T-cell (primary cell): ENCODE data around the gene OR4D1. TPM values are rescaled to one million over a fixed set of nuclear protein-coding genes. Genes with fewer than 3 reads are reported as not detected.
A peak's percentile ranks its signal among the peaks of the same experiment; 100 is the strongest.
"Not testable (repeated sequence)": the region's sequence is repeated elsewhere in the genome, so short reads cannot be mapped to it uniquely, and the experiment has no call there.

Source experiments
- ATAC-seq, 4 experiments: fragments of 200-7000 bp in 3 of 4; fragments of 150-1000 bp in 1 of 4; cut with Tn5 transposase; replicated peaks in 1 of 4; 1 replicate in 3 of 4; 2 replicates in 1 of 4; pipeline ENCODE4 v1.10.0; 2021; ENCODE audit warnings: moderate library complexity in 3 of 4, mild to moderate bottlenecking in 2 of 4, moderate number of reproducible peaks in 1 of 4
- CTCF ChIA-PET, 2 donors: fragments of 300-600 bp; sonication (Branson Sonifier 250); formaldehyde crosslinking; loops; one replicate each; lab custom pipeline; 2022; ENCODE audit warnings: antibody characterized with exemption in 2 of 2; lab: Charles Lee
- POLR2A ChIA-PET, 2 donors: fragments of 300-600 bp; sonication (Branson Sonifier 250); formaldehyde crosslinking; loops; one replicate each; lab custom pipeline; 2022; ENCODE audit warnings: antibody characterized with exemption in 2 of 2; lab: Charles Lee
- DNase-seq, 35 experiments: peaks; one replicate each; pipeline versions ENCODE4 v3.0.0 to v3.0.0-alpha.2; 2013 to 2023
- H3K27ac ChIP-seq: one replicate; pipeline ENCODE4 v1.5.1; 2013; ENCODE audit warnings: low read length
- H3K27me3 ChIP-seq, 2 experiments: replicated peaks in 1 of 2; 1 replicate in 1 of 2; 2 replicates in 1 of 2; pipeline versions ENCODE4 v1.6.1 to v1.7.0; 2013; ENCODE audit warnings: low read length in 1 of 2, mixed read lengths in 1 of 2; ENCODE audit not compliant: control insufficient read depth in 2 of 2, insufficient read depth in 2 of 2; ENCODE audit errors: extremely low read depth in 1 of 2
- H3K36me3 ChIP-seq, 2 donors: 1 replicate in 1 of 2; 2 replicates in 1 of 2; pipeline versions ENCODE4 v1.6.1 to v1.7.0; 2013; ENCODE audit warnings: low read length in 1 of 2; ENCODE audit not compliant: control insufficient read depth in 2 of 2, insufficient read depth in 1 of 2; ENCODE audit errors: extremely low read depth in 1 of 2
- H3K4me1 ChIP-seq, 2 experiments: 1 replicate in 1 of 2; 2 replicates in 1 of 2; pipeline versions ENCODE4 v1.6.1 to v1.7.0; 2013; ENCODE audit warnings: low read length in 2 of 2, mixed read lengths in 1 of 2; ENCODE audit not compliant: insufficient read depth in 2 of 2, control insufficient read depth in 1 of 2; ENCODE audit errors: extremely low read depth in 1 of 2
- H3K4me3 ChIP-seq, 2 donors: 1 replicate in 1 of 2; 2 replicates in 1 of 2; pipeline versions ENCODE4 v1.5.1 to v1.7.0; 2013; ENCODE audit warnings: mild to moderate bottlenecking in 2 of 2, low read length in 1 of 2, moderate library complexity in 1 of 2; ENCODE audit not compliant: control insufficient read depth in 1 of 2; ENCODE audit errors: extremely low read depth in 1 of 2
- H3K9me3 ChIP-seq: 2 replicates; pipeline ENCODE4 v1.7.0; 2013
- H3K27ac Mint-ChIP-seq, 2 donors: one replicate each; pipeline ENCODE4 v1.8.0; 2020 to 2021; ENCODE audit warnings: mild to moderate bottlenecking in 2 of 2, mixed read lengths in 2 of 2
- H3K27me3 Mint-ChIP-seq, 2 donors: one replicate each; pipeline ENCODE4 v1.8.0; 2021 to 2022; ENCODE audit warnings: mixed read lengths in 2 of 2
- H3K36me3 Mint-ChIP-seq: one replicate; pipeline ENCODE4 v1.8.0; 2021; ENCODE audit warnings: mixed read lengths
- H3K4me1 Mint-ChIP-seq, 3 donors: one replicate each; pipeline ENCODE4 v1.8.0; 2020 to 2022; ENCODE audit warnings: mixed read lengths in 3 of 3, mild to moderate bottlenecking in 1 of 3
- H3K4me3 Mint-ChIP-seq, 3 donors: one replicate each; pipeline ENCODE4 v1.8.0; 2020 to 2022; ENCODE audit warnings: mild to moderate bottlenecking in 3 of 3, mixed read lengths in 3 of 3, moderate library complexity in 3 of 3
- H3K9me3 Mint-ChIP-seq, 3 donors: one replicate each; pipeline ENCODE4 v1.8.0; 2020 to 2022; ENCODE audit warnings: mixed read lengths in 3 of 3
- WGBS: methylation state at CpG from one replicate; pipeline ENCODE4 v1.1.5; 2013; ENCODE audit warnings: missing lambda C conversion rate; ENCODE audit not compliant: insufficient coverage; 5-methylcytosine and 5-hydroxymethylcytosine counted together
- total RNA-seq, 35 experiments: library from RNA in 6 of 35; stranded (reverse) in 6 of 35; fragments of 120-200 nt in 1 of 35; gene quantifications; one replicate each; pipeline versions ENCODE4 v1.2.1 to v1.2.4 and lab custom pipeline; 2013 to 2026

The OR4D1 gene
- total RNA-seq, 5 donors from 2014 or later (not counting 1 experiment from before 2014, with no cell fraction given): 1.3 to 2.2 (median 1.8) TPM

DNA sequence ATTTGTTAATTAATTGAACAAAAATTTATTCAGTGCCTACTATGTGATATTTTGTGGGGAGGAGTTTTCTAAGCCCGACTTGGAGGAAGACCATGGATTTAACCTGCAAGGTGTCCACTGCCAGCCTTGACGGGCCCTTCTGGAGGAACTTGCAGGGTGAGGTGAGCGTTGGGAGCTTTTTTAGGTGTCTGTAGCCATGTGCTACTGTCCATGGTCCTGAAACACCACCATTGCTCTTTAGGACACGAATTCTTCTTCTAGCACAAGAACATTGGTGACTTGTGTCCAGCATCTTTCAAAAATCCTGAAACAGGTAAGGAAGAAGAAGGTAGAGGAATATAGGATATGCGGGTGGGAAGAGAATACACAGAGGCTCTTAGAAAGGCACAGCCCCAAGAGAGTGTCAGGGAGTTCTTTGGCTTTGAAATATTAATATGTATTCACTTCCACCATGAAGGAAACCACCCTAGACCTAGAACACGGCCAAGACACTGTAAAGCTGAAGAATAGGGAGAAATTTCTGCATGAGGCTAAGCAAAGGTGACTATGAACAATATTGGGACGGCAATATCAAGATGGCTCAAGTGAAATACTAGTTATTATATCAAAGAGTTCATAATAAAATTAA, 27.9 kb upstream of the OR4D1 start:
- peaks cover 3% of the 10 kb centered on the region for H3K36me3 Mint-ChIP-seq
- H3K9me3 Mint-ChIP-seq: no peaks in the 10 kb centered on the region
- no peak overlapping the region for H3K27ac ChIP-seq
- ATAC-seq (peak in 1 of 4 experiments; percentile 50), DNase-seq (peak in 29 of 35 experiments; percentile 6 to 83 (median 35))
- H3K4me3 Mint-ChIP-seq: no peak overlapping the region
- peaks cover 9 to 23% (median 11%) of the 10 kb centered on the region in 3 donors for H3K4me1 Mint-ChIP-seq
- no peak overlapping the region for H3K4me3 ChIP-seq
- CTCF ChIA-PET: interaction anchor here in 1 of 2 donors (0.5 to 4.6 kb wide), 3 partner anchors 33 to 141 kb away, joined by 3 to 38 read pairs (median 3); no protein-coding TSS in a partner anchor
- no peaks in the 10 kb centered on the region for H3K9me3 ChIP-seq
- no CpG with 5 or more reads among the region's 7 CpGs for WGBS
- no peaks in the 10 kb centered on the region for H3K36me3 ChIP-seq
- POLR2A ChIA-PET: no interaction called here
- H3K27me3 ChIP-seq: peaks cover 0 to 8% of the 10 kb centered on the region in 2 experiments
- H3K4me1 ChIP-seq: no peaks in the 10 kb centered on the region
- peaks cover 5 to 14% of the 10 kb centered on the region in 2 donors for H3K27me3 Mint-ChIP-seq
- no peak overlapping the region for H3K27ac Mint-ChIP-seq

GRCh38 chr17:58121925-58122324, 26.3 kb upstream of the OR4D1 start:
- ATAC-seq (peak in 3 of 4 experiments; percentile 69 to 90 (median 81)), DNase-seq (peak in 32 of 35 experiments; percentile 9 to 78 (median 34))
- Histone ChIP-seq H3K4me3 (no peak overlapping the region), H3K27ac (no peak overlapping the region), H3K4me1 (no peaks in the 10 kb centered on the region), H3K27me3 (no peaks in the 10 kb centered on the region), H3K36me3 (no peaks in the 10 kb centered on the region), H3K9me3 (no peaks in the 10 kb centered on the region)
- no peaks in the 10 kb centered on the region for H3K9me3 Mint-ChIP-seq
- CTCF ChIA-PET: interaction anchor here (0.6 to 4.6 kb wide), 12 partner anchors 32 to 1195 kb away, joined by 3 to 38 read pairs (median 3); partner anchors contain the start of gene MKS1 (in 1 of the 2)
- H3K4me1 Mint-ChIP-seq: peaks cover 9 to 23% (median 11%) of the 10 kb centered on the region in 3 donors
- no peak overlapping the region for H3K4me3 Mint-ChIP-seq
- peaks cover 3% of the 10 kb centered on the region for H3K36me3 Mint-ChIP-seq
- no peak overlapping the region for H3K27ac Mint-ChIP-seq
- POLR2A ChIA-PET: no interaction called here
- WGBS: 51% methylated on average over 3 of the region's 5 CpGs
- peaks cover 5 to 13% of the 10 kb centered on the region in 2 donors for H3K27me3 Mint-ChIP-seq

DNA sequence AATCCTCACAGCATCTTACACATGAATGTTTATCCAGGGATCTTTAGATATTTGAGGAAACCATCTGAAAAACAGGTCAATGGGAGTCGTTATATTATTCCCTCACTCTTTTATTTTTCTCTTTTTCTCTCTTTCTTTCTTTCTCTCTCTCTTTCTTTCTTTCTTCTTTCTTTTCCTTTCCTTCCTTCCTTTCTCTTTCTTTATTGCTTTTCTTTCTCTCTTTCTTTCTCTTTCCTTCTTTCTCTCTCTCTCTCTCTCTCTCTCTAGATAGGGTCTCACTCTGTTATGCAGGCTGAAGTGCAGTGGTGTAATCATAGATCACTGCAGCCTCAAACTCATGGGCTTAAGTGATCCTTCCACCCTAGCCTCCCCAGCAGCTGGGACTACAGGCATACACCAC, 20.3 kb upstream of the OR4D1 start:
- ChIA-PET POLR2A (no interaction called here), CTCF (interaction anchor here in 1 of 2 donors (0.8 kb wide), 1 partner anchor 45 kb away, joined by 3 read pairs; no protein-coding TSS in a partner anchor)
- Mint-ChIP-seq H3K36me3 (no peaks in the 10 kb centered on the region), H3K27ac (no peak overlapping the region), H3K4me3 (no peak overlapping the region), H3K4me1 (peaks cover 3 to 6% (median 3%) of the 10 kb centered on the region in 3 donors), H3K27me3 (no peaks in the 10 kb centered on the region), H3K9me3 (no peaks in the 10 kb centered on the region)
- Histone ChIP-seq H3K27ac (no peak overlapping the region), H3K36me3 (no peaks in the 10 kb centered on the region), H3K27me3 (peaks cover 3% of the 10 kb centered on the region in 2 experiments), H3K9me3 (no peaks in the 10 kb centered on the region), H3K4me1 (no peaks in the 10 kb centered on the region), H3K4me3 (no peak overlapping the region)
- DNase-seq: no peak
- no CpG with 5 or more reads among the region's 1 CpG for WGBS
- ATAC-seq: no peak

DNA sequence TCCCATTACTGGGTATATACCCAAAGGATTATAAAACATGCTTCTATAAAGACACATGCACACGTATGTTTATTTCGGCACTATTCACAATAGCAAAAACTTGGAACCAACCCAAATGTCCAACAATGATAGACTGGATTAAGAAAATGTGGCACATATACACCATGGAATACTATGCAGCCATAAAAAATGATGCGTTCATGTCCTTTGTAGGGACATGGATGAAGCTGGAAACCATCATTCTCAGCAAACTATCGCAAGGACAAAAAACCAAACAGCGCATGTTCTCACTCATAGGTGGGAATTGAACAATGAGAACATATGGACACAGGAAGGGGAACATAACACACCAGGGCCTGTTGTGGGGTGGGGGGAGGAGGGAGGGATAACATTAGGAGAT, 15.5 kb upstream of the OR4D1 start:
- H3K27me3 Mint-ChIP-seq, H3K27ac Mint-ChIP-seq, H3K36me3 ChIP-seq, H3K27me3 ChIP-seq, H3K4me1 ChIP-seq, H3K27ac ChIP-seq, H3K36me3 Mint-ChIP-seq, DNase-seq, H3K4me3 Mint-ChIP-seq, H3K4me3 ChIP-seq, ATAC-seq, POLR2A ChIA-PET, H3K9me3 ChIP-seq, CTCF ChIA-PET: not testable (repeated sequence)
- Mint-ChIP-seq H3K4me1 (peaks cover 0 to 10% (median 1%) of the 10 kb centered on the region in 3 donors), H3K9me3 (peaks cover 0 to 15% (median 5%) of the 10 kb centered on the region in 3 donors)
- no CpG with 5 or more reads among the region's 5 CpGs for WGBS

DNA sequence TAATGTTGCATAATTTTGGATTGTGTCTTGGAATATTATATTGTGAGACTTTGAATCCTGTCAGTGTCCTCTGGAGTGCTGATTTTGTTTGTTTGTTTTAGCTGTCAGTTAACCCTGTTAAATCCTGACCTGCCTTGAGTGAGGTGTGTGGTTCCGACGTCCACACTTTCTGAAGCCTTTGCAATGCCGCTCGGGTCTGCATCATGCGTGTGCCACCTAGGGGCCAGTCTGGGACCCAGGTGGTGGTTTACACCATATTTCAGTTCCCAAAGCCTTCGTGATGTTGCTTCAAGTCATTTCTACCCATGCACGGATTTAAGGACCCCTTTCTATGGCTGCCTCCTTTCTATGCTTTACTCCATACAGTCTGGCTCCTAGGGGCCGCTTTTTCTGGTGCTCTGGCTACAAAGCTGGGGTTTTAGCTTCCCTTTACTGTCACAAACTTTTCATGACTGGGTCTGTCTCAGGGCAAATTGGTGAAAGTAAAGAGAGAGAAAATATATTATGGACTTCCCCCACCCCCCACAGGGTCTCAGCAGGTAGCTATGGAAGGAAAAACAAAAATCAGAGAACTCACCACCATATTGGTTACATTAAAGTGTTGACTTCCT, 11.4 kb upstream of the OR4D1 start:
- 67% methylated on average over 5 of the region's 8 CpGs for WGBS

GRCh38 chr17:58141505-58141904, 6.7 kb upstream of the OR4D1 start:
- H3K9me3 Mint-ChIP-seq: peaks cover 20 to 31% (median 21%) of the 10 kb centered on the region in 3 donors
- ChIA-PET POLR2A (interaction anchor here in 1 of 2 donors (0.9 kb wide), 1 partner anchor 27 kb away, joined by 3 read pairs; no protein-coding TSS in a partner anchor), CTCF (no interaction called here)
- no peak overlapping the region for H3K27ac ChIP-seq
- H3K27me3 Mint-ChIP-seq: no peaks in the 10 kb centered on the region
- no peaks in the 10 kb centered on the region for H3K36me3 ChIP-seq
- no peak for DNase-seq
- no peak overlapping the region for H3K4me3 ChIP-seq
- H3K4me1 Mint-ChIP-seq: peaks cover 0 to 5% (median 0%) of the 10 kb centered on the region in 3 donors
- H3K4me1 ChIP-seq: no peaks in the 10 kb centered on the region
- peaks cover 26% of the 10 kb centered on the region for H3K36me3 Mint-ChIP-seq
- no CpG with 5 or more reads among the region's 5 CpGs for WGBS
- peaks cover 0 to 4% of the 10 kb centered on the region in 2 experiments for H3K27me3 ChIP-seq
- H3K9me3 ChIP-seq: peaks cover 2% of the 10 kb centered on the region
- ATAC-seq: no peak
- H3K27ac Mint-ChIP-seq: no peak overlapping the region
- no peak overlapping the region for H3K4me3 Mint-ChIP-seq

More for the DNA sequence above, 11.4 kb upstream of the OR4D1 start:
- ATAC-seq: no peak
- Histone ChIP-seq H3K9me3 (no peaks in the 10 kb centered on the region), H3K36me3 (no peaks in the 10 kb centered on the region), H3K4me1 (no peaks in the 10 kb centered on the region), H3K27me3 (peaks cover 3 to 4% of the 10 kb centered on the region in 2 experiments), H3K4me3 (no peak overlapping the region), H3K27ac (no peak overlapping the region)
- ChIA-PET CTCF (interaction anchor here (0.6 kb wide), 2 partner anchors 275 to 394 kb away, joined by 3 read pairs; no protein-coding TSS in a partner anchor), POLR2A (no interaction called here)
- no peak overlapping the region for H3K4me3 Mint-ChIP-seq
- peaks cover 5% of the 10 kb centered on the region for H3K36me3 Mint-ChIP-seq
- peaks cover 1 to 10% (median 2%) of the 10 kb centered on the region in 3 donors for H3K4me1 Mint-ChIP-seq
- H3K27me3 Mint-ChIP-seq: no peaks in the 10 kb centered on the region
- no peak for DNase-seq
- no peak overlapping the region for H3K27ac Mint-ChIP-seq
- H3K9me3 Mint-ChIP-seq: peaks cover 0 to 15% (median 5%) of the 10 kb centered on the region in 3 donors
